NCI-H1417 (cell line): ENCODE results near the gene NEAT1.

ENCODE experiments used
- DNase-seq, 3 experiments: peaks; one replicate each; lab custom pipeline; 2025; lab: John Stamatoyannopoulos, UW

NEAT1 gene

DNA sequence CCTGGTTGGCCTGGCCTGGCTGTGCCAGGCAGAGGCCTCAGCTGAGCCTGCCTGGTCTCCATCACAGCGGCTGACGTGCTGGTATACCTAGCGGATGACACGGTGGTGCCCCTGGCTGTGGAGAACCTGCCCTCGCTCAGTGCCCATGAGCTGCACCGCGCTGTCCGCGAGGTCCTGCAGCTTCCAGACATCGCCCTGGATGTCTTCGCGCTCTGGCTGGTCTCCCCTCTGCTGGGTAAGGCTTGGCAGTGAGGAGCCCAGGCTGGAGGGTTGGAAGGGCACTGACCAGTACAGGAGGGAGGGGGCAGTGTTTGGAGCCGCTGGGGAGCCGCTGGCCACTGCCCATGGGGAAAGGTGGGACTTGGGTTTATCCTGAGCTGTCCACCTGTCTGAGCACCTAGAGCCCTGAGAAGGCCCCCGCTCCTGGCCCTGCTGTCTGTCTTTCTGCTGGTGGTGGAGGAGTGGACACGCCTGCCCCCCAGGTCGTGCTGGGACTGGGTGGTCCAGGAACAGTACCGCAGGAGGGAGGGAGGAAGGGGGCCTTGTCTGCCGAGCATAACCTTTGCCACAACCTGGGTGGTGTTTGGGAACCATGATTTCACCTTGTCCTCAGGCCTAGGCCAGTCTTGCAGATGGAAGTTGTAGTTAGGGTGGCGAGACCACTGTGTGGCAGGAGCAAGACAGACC is 33.2 kb upstream of the NEAT1 start:
- DNase-seq, result no peak

DNA sequence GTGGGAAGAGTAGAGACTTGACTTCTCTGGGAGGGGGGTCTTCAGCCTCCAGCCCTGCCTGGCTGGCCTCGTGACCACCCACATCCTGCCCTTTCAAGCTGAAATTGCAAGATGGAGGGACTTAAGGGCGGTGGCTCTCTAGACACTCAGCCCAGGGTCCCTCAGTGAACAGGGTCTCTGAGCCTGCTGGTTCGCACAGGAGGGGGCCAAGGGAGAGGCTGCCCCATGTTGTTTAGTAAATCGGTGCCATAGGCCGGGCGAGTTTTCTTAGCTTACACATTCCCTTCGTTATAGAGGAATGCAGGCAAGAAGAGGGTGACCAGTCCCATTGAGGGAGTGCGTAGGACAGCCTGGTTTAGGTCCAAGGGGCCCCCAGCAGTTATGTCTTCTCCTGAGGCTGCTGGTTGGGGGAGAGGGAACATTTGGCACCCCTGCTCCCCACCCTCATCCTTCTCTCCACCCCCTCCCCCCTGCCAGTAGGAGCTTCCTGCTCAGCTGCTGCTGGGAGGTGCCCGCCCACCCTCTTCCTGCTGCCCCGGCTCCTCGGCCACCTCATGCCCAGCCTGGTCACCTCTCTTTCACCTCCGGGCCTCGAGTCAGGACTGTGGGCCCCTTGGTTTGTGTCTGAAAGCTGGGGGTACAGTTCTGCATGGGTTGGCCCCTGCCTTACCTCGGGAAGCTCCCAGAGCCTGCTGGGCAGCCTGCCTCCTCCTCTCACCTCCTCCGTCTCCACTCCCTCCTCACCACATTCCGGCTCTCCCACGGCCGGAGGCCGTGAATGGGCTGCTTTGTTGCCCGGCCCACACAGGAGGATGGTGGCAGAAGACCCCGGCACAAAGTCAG is 32.3 kb upstream of the NEAT1 start:
- no peak for DNase-seq

DNA sequence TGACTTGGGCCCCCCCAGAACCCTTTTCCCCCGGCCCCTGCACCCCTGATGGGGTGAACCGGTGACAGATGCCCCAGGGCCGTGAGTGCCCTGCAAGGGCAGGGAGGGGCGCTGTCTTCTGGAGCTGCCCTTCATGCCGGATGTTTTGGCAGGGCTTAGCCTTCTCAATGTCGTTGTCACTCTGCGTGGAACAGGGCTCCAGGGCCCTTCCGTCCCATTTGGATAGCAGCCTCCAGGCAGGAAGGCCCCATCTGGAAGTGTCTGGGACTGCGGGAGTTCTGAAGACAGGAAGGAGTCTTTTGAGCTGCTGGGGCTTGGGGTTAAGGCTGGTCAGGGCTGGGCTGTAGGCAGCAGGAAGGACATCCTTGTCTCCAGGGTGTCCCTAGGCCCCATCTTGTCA is 31.6 kb upstream of the NEAT1 start:
- no peak for DNase-seq

DNA sequence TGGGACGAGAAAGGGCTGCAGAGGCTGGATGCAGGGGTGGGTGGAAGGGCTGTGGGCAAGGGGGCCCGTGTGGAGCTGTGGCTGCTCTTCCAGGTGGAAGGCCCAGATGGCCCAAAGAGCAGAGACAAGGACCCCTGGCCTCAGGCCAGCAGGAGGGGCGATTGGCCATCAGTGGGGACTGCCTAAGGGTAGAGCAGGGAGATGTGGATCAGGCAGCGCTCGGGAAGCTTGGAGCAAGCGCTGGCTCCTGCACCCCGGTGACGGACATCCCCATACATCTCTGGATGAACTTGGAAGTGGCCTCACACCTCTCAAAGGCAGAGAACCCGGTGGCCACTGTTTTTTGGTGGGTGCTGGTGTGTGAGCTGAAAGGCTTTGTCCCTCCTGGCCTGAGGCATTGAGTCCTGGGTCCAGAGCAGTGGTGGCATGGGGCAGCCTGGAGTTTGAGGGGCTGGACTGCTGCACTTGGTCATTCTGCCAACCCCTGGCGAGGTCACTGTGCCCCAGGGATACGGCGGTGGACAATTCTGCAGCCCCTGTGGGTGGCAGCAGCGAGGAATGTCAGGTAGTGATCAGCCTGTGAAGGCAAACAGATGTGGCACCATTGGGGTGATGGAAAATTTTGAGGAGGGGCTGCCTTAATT is 30.3 kb upstream of the NEAT1 start:
- DNase-seq, result no peak

DNA sequence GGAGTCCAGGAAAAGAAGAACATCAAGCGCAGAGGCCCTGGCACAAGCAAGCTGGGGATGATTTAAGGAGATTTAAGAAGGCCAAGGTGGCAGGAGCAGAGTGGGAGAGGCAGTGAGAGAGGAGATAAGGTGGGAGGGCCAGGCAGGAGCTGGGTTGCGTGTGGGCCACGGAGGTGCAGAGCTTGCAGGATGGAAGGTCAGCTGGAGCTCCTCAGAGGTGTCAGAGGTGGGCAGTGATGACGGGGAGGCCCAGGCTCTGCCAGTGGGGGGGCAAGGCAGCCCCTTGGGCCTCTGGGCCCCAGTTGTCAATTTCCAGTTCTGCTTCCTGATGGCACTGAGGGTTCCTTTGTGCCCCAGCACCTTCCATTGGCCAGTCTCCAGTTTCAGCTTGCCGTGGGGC is 29.7 kb upstream of the NEAT1 start:
- no peak for DNase-seq

DNA sequence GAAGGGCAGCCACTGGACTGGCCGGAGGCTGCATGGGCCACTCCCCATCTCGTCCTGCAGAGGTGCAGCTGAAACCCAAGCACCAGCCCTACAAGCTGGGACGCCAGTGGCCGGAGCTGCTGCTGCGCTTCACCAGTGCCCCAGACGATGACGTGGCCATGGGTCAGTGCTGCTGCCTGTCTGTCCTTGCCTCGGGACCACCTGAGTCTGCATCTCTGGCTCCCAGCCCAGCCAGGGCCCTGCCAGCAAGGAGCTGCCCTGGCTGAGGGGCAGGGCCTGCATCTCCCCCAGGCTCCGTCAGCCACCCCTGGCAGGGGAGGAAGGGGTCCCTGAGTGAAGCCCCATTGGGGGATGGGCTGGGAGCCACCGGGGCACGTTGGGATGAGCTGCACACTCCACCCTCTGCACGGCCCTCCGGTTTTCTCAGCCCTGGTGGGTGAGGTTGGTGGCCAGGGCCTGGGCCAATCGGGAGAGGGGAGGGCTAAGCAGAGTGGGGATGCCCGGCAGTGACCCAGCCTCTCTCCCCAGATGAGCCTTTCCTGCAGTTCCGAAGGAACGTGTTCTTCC is 29.0 kb upstream of the NEAT1 start:
- DNase-seq, result no peak

DNA sequence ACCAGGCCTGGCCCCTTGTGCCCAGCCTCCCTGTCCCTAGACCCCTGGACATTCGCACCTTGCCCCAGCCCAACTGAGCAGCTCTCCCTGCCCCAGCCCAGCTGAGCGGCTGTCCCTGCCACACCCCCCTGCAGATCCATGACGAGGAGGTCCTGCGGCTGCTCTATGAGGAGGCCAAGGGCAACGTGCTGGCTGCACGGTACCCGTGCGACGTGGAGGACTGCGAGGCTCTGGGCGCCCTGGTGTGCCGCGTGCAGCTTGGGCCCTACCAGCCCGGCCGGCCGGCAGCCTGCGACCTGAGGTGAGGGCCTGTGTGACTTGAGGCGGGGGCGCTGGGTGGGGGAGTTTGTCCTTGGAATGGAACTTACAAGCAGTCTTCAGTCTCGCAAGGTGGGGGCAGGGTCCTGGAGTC is 28.5 kb upstream of the NEAT1 start:
- no peak for DNase-seq

DNA sequence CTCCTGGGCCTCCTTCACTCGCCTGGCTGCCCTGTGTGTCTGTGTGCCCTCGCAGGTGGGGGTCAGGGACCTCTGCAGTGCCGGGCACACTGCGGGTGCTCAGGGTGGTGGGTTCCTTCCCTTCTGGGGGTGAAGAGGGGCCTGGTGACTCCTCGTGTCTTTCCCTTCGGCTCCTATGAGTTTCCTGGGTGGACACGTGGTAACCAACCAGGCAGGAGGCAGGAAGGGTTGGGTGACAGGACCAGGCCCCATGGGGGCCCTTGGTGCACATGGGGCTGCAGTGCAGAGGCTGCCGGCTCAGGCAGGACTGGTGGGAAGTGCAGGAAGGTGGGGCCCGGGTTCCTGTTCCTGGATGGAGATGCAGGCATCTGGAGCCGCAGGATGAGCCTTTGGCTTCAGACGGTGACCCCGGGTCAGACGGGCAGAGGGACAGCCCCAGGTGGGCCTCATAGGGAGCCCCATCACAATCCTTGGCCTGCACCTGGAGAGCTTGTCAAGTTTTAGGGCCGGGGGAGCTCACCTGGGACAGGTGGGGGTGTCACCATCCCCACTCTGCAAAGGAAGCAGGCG is 26.6 kb upstream of the NEAT1 start:
- no peak for DNase-seq

DNA sequence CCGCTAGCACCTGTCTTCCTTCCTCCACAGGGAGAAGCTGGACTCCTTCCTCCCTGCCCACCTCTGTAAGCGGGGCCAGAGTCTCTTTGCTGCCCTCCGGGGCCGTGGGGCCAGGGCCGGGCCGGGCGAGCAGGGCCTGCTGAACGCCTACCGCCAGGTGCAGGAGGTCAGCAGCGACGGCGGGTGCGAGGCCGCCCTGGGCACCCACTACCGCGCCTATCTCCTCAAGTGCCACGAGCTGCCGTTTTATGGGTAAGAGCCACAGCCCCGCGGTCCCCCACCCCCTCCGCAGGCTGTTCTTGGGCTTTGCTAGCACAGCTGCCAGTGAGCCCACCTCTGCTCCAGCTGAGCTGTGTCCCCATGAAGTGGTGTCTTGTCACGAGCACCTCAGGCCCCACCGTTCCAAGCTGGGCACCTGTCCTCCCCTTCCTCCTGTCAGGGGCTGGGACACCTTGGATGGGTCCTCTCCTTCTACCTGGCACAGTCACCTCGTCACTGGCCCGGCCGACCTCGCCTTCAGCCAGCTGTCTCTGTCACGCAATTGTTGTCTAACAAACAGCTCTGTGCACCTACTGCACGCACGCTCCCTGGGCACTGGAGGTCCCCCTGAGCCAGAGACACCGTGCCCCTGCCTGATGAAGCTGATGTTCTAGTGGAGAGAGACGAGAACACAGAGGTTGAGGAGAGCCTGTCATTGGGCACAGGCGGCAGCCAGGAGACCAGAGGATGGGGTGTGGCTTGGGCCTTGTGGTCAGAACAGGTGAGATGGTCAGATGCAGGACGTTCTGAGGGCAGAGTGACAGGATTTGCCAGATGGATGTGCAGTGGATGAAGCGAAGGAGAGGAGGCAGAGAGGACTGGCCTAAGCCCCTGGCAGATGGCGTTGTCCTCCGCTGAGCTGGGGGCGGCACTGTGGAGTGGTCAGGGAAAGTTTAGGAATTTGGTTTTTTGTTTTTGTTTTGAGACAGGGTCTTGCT is 25.5 kb upstream of the NEAT1 start:
- no peak for DNase-seq

DNA sequence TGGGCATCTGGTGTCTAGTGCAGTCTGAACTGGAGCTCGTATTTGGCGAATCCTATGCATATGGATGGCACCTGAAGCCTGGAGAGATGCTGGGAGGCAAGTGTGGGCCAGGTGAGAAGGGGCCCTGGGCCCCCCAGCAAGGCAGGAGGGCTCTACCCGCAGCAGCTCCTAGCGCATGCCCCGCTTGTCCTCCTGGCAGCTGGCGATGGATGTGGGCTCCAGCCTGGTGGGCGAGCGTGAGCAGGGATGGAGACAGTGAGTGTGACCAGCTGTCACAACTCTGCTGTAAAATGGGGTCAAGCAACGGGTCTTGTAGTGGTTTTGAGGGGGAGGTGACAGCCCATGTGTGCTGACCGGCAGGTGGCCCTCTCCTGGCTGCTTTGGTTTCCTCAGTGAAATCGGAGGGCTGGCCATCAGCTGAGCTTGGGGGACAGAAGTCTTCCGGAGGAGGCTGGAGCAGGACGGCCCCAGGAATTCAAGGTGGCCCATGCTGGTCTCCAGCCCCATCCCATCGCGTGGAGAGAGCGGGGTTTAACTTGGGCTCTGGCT is 24.2 kb upstream of the NEAT1 start:
- no peak for DNase-seq

DNA sequence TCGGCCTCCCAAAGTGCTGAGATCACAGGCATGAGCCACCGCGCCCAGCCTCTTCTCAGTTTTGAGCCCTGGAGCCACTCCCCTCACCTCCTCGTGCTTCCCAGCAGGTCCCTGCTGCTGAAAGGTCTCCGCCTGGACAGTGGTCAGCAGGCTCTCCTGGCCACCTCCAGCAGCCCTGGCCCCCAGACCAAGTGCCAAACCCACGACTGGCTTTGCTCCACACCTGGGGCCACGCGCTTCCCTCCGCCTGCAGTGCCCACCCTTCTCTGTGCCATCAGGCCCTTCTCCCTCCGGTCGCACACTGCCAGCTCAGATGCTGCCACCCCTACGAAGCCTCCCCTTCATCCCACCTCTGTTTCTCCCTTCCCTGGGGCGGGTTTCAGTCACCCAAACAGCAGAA is 23.3 kb upstream of the NEAT1 start:
- DNase-seq, result no peak

DNA sequence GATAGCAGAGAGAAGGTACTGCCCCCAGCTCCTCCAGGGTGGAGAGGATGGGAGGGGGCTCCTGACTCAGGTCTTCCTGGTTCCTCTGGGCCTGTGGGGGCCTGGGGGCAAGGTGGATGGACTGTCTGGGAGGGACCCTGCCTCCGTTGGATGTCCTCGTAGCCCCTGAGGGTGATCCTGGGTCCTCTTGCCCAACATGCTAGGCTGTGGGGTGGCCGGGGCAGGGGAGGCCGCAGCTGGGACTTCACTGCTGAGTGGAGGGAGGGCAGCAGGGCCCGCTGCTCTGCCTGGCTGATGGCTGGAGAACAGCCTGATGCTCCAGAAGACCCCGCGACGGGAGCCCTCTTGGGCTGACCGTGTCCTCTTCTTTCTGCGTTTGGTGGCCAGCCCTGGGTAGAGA is 22.8 kb upstream of the NEAT1 start:
- DNase-seq, result no peak

DNA sequence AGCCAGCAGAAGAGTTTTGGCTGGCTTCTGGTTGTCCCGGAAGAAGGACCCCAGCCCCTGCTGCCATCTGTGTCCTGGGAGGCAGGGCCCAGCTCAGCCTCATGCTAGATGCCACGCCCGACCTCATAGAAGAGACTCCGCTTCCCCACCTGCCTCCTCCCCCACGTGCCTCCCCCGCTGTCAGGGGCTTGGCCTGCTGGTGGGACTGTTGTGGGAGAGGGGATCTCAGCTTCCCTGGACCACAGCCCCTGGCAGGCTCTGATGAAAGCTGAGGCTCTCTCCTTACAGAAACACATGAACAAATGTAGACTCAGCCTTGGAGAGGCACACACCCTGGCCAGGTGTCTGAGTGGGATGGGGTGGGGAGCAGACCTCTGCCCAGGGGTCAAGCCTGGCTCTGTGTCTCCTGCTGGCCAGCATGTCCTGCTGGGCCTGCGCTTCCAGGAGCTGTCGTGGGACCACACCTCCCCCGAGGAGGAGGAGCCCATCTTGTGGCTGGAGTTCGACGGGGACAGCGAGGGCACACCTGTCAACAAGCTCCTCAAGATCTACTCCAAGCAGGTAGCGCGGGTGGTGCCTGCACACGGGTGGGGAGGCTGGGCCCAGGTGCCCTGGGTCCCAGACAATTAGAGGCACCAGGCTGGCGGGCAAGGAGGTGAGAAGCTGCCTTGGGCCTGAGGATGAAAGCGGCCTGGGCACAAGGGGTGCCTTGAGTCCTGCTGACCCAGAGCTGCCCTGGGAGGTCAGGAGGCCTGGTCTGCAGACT is 22.1 kb upstream of the NEAT1 start:
- DNase-seq, result no peak

DNA sequence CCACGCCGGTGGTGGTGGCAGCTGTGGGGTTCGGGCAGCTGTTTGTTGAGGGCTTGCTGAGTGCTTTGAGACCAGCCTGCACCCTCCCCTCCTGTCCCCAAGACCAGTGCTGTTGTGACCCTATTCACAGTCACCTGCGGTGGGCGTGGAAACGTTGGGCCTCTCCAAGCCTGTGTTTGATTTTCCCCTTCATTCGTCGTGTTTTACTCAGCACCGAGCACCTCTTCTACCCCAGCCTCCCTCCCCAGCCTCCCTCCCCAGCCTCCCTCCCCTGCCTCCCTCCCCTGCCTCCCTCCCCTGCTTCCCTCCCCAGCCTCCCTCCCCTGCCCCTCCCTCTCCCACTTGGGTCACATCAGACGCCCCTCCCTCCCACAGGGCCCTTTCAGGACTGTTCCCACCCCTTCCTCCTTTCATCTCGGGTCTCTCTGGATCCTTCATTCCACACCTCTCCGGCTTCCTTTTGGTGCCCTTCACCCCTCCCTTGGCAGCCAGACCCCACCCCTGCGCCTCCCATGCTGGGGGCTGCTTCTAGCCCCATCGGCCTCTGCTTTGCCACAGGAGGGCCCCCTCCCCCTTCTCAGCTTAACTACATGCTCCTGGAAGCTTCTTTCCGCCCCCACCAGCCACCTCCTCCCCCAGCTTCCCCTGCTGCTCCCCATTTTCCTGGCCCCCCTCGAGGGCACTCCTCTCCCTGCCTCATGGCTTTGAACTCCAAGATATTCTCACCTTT is 21.4 kb upstream of the NEAT1 start:
- DNase-seq, result no peak

DNA sequence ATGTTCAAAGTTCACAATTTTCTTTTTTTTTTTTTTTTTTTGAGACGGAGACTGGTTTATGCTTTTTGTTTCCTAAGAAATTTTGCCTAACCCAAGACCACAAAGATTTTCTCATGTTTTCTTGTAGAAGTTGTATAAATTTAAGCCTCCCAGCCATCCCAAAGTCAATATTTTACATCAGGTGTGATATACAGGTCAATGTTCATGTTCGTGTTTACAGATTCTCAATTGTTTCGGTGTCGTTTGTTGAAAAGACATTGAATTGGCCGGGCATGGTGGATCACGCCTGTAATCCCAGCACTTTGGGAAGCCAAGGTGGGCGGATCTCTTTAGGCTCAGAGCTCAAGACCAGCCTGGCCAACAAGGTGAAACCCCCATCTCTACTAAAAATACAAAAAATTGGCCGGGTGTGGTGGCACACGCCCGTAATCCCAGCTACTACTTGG is 20.8 kb upstream of the NEAT1 start:
- DNase-seq, result no peak

DNA sequence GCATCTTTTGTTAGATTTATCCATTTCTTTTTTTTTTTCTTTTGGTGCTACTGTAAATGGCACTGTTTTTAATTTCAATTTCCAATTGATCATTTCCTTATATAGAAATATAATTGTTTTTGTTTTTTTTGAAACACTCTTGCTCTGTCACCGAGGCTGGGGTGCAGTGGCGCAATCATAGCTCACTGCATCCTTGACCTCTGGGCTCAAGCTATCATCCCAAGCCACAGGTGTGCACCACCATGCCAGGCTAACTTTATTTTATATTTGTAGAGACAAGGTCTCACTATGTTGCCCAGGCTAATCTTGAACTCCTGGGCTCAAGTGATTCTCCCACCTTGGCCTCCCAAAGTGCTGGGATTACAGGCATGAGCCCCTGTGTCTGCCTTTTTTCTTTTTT is 19.8 kb upstream of the NEAT1 start:
- no peak for DNase-seq

DNA sequence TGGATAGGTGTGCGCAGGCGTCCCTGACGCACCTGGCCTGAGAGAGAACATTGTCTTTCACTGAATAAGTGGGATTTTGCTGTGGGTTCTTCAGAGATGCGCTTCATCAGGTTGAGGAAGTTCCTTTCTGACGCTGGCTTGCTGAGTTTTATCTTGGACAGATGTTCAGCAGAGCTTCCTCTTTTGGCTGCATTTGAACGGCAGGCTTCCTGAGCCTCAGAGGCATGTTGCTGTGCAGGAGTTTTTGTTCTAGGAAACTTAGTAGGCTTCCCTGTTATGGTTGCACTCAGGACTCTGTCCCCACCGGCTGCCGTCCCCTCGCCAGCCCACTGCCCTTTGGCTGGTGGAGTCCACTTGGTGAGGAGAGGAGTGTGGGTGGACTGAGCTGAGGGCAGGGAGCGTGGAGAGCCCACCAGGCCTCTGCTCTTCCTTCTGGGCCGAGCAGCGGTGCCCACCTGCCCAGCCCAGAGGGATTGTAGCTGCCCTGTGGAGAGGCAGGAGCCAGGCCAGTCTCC is 18.9 kb upstream of the NEAT1 start:
- DNase-seq, result no peak

DNA sequence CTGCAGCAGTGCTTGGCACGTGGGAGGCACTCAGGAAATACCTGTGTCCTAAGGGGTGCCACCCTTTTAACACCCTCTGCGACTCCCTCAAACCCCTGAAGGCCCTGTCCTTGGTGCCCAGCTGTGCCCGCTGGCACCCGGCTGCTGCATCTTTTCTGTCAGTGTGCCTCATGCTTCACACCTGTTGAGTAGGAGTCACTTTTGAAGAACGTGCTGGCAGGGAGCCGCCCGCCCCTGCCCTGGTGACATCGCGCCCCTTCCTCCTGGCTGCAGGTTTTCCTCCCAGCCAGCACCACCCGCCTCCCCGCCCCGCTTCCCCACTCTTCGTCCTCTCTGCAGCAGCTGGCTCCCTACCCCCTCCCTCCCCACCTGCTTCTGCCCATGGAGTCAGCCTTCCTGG is 18.4 kb upstream of the NEAT1 start:
- peak in 2 of 3 experiments; percentile 30 to 53 for DNase-seq
